Stimulated activated CD4-positive, alpha-beta T cell treated with anti-CD3 and anti-CD28 coated beads, Interleukin-12 subunit alpha, Interleukin-12 subunit beta, amount 100 ng/mL, for 4 hours (primary cell): Measurements from ENCODE around the gene RAC2.

Experiments
- DNase-seq: peaks from one replicate; pipeline ENCODE4 v3.0.0-alpha.2; 2020

RAC2 gene

DNA sequence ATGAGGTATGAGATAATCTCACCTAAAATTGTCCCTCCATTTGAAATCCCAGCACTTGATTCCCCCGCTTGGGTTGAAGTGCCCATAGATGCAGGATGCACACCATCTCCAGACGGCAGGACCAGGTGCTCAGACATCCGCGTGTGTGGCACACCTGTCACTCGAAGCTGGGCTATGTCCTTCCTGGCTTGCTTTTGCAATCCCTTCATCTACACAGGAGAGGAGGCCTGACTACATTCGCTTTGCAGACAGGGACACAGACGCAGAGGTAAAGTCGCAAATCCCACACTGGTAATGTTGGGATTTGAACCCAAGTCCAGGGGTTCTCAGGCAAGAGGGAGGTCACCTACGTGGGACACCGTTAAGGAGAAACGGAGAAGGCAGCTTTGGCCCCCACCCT lies 31.1 kb upstream of the RAC2 start:
- DNase-seq, result no peak

DNA sequence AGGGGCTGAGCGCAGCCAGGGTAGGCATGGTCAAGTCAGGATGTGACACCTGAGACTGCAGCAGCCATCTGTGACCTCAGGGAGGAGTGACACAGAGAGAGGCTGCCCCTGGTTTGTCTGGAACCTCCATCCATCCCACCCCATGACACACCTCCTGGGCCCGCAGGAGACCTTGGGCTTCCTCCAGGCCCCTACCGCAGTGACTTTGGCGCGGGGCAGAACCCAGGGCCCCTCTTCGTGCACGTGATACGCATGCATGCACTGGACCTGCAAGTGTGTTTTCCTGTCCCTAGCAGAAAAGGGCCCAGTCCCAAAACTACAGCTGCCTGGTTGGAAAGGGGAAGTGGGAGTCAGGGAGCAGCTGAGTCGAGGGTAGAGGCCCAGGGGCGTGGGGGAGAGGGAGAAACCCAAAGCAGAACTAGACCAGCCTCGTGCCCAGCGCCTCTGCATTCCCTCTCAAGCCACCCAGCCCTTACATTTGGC lies 30.4 kb upstream of the RAC2 start:
- DNase-seq, result no peak

DNA sequence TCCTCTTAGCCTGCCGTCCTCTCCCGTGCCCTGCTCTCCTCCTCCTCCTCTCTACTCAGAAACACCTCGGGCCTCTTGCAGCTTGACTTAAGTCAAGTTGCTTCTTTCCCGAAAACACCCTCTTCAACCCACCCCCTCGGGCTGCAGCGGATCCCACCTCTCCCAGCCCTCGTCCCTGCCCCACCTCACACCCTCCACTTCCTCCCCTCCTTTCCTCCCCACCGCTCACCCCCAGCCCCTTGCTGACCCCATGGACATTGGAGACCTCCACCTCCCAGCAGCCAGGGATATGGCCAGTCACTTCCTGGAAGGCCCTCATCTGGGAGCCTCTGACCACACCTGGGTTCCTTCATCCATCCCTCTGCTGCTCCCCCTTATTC lies 29.8 kb upstream of the RAC2 start:
- DNase-seq, result no peak

DNA sequence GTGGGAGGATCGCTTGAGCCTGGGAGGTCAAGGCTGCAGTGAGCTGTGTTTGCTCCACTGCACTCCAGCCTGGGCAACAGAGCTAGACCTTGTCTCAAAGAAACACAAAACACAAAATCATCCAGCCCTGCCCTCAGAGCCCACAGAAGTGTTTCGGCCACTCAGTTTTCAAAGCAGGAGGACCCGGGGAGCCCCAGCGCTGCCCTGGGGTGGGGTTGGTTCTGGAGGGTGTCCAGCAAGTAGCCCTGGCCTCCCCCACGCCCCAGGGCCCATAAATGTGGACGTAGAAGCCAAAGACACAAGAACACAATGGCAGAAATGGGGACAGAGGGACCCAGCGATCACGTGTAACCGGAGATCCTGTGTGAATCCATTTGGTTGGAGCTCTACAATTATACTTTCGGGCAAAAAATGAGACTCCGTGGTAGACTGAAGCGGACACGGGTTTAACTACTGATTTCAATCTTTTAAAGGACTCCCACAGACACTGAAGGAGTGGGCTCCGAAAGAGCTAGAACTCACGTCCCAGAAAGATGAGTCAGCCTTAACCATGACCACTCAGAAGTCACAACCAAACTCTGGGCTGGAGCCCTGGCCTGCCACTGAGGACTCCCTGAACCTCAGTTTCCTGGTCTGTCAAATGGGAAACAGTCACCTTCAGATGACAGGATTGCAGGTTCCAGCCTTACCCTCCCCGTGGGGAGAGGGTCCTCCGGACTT lies 29.2 kb upstream of the RAC2 start:
- DNase-seq, result no peak

DNA sequence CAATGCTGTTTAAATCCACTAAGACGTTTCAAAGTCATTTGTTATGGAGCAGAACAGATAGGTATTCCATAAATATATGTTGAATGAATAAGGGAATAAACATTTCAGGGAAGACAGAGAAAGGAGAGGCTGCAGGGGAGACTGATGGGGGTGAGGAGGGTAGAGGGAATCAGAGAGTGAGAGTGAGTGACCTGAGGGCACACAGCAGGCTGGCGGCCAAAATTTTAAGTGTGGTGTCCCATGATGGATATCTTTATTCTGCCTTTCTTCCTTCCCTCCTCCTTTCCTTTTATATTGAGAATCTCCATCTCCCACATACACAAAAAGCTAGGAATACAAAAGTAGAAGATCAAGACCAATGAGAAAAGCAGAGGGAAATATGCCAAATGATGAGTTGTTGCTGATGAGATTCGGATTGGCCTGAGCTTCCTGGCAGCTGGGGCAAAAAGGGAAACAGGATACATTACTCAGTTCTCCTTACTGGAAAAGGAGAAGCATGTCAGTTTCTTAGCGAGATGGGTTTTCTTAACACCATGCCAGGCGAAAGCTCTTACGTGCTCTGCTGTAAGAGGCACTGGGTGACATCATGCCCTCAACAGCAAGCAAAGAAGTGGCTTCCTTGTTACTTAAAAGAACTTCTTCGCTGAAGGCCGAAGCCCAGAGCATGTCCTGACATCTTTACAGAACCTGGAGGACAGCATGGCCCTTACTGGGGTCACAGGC lies 27.0 kb upstream of the RAC2 start:
- DNase-seq, result no peak

DNA sequence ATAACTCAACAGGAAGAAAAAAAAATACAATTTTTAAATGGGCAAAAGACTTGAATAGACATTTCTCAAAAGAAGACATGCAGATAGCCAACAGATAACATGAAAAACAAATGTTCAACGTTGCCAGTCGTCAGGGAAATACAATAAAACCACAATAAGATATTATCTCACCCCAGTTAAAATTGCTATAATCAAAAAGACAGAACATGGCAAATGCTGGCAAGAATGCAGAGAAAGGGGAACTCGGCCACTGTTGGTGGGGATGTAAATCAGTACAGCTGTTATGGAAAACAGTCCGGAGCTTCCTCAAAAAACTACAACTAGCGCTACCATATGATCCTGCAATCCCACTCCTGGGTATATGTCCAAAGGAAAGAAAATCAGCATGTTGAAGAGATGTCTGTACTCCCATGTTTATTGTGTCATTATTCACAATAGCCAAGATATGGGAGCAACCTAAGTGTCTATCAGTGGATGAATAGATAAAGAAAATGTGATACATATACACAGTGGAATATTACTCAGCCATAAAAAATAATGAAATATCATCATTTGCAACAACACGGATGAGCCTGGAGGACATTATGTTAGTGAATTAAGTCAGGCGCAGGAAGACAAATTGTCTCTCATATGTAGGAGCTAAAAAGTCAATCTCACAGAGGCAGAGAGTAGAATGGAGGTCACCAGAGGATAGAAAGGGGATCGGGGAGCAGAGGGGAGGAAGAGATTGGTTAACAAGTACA lies 26.0 kb upstream of the RAC2 start:
- no peak for DNase-seq

DNA sequence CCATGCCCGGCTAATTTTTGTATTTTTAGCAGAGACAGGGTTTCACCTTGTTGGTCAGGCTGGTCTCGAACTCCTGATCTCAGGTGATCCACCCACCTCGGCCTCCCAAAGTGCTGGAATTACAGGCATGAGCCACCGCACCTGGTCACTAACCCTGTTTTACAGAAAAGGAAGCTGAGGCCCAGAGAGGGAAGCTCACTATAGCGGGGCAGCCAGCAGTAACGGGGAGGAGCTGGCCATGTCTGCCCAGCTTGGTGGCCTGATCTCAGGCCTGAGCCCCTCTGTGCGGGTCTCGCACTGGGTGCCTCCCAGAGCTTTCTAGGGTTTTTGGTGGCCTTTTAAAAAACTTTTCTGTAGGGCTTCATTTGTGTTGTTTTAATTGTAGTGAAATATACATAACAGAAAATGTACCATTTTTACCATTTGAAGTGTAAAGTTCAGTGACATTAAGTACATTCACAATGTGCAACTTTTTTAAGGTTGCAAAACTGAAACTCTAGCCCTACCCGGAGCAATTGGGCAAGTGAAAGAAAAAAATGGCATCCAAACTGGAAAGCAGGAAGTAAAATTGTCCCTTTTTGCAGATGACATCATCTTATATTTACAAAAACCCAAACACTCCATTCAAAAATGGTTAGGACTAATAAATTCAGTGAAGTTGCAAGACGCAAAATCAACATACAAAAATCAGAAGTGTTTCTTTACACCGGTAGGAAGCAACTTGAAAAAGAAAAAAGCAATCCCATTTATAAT lies 23.8 kb upstream of the RAC2 start:
- no peak for DNase-seq

DNA sequence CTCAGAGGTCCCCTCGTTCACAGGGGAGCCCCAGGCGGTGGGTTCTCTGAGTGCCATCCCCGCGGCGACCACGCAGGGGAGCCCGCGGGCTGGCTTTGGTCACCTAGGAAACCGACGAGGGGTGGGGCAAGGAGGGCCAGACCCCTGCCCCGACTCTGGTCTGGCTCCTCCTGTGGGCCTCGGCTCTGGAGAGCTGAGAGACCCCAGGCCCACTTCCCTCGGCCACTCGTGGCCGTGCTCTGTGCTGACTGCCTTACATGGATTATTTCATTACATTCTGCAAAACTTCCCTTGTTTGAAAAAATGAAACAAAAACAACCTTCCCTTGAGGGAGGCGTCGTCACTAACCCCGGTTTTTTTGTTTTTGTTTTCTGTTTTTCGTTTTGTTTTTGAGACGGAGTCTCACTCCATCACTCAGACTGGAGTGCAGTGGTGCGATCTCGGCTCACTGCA lies 23.1 kb upstream of the RAC2 start:
- DNase-seq, result peak; percentile 66

DNA sequence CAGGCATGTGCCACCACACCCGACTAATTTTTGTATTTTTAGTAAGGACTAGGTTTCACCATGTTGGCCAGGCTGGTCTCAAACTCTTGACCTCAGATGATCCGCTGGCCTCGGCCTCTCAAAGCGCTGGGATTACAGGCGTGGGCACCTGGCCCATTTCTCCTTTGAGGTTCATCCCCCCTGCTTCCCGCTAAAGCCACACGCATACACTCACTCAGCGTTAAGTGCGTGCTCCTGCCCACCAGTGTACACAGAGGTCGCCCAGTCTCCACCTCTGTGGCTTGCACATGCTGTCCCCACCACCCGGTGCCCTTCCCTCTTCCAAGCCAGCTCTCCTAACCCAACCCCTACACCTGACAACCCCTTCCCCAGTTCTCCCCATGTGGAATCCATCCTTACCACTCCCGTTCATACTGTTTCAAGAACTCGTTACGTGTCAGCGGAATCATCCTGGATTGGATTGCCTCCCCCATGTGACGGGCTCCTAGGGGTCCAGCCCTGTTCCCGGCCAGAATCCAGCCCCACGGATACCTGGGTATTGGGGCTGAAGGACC lies 22.6 kb upstream of the RAC2 start:
- DNase-seq, result no peak

DNA sequence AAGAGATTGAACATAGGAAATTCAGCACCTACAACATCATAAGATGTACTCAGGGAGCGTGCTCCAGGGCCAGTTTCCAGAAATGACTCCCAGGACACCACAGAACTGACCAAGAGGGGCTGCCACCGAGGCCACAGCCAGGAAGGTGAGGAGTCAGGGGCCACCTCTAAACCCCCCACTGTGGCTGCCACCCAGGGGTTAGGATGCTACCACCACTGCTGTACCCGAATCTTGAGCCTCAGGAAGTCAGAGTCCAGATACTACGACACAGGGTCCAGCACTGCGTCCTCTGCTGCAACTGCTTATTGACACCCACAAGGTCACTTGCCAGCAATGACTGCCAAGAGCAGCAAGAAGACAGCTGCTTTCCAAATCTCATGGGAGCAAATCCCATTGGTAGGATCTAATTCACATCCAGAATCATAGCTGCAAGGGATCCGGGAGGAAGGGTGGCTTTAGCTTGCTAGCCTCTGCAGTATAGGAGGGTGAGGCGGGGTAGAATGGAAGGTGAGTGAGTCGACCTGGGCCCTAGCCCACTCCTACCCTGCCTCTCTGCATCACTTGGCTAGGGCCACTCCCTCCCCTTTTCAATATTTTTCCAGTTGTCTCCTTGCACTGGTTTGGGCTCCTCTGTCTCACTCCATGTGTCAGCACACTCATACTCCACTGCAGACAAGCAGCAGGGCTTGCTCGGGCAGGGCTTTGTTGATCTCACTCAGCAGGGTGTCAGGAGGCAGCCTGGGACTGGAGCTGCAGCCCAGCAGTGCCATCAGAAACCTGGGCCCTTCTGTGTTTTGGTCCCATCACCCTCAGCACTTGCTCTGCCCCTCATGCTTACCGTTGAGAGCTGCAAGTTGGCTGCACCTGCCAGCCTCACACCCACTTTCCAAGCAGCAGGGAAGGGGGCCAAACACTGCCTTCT lies 20.2 kb upstream of the RAC2 start:
- no peak for DNase-seq

DNA sequence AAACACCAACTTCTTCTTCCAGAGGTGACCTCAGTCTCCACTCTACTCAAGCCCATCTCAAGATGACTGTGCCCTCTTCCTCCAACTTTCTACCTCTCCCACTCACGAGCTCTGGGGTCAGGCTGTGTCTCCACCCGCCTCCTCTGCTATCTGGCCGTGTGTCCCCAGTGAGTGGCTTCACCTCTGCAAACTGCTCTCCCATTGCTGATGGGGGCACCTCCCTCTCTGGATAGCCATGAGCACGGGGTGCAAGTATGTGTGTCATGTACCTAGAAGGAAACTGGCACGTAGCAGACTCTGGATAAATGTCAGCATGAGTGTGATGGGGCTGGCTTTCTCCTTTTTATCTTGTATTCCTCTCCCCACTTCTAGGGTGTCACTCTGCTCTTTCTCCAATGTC lies 18.3 kb upstream of the RAC2 start:
- no peak for DNase-seq

DNA sequence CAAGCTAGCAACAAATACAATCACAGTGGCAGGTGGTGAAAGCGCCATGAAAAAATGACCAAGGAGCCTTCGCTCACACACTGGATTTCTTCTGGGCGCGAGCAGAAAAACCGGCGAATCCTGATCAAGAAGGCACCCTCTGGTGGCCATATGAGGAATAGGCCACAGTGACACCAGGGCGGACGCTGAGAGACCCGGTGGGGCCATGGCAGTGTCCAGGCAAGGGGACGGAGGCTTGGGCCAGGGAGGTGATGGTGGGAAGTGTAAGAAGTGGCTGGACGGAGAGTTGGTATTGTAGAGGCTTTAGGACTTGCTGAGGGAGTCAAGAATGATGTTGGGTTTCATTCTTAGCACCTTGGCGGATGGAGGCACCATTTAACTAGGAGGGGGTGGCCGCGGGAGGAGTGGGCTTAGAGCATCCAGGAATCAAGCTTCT lies 16.9 kb upstream of the RAC2 start:
- DNase-seq, result peak; percentile 53

DNA sequence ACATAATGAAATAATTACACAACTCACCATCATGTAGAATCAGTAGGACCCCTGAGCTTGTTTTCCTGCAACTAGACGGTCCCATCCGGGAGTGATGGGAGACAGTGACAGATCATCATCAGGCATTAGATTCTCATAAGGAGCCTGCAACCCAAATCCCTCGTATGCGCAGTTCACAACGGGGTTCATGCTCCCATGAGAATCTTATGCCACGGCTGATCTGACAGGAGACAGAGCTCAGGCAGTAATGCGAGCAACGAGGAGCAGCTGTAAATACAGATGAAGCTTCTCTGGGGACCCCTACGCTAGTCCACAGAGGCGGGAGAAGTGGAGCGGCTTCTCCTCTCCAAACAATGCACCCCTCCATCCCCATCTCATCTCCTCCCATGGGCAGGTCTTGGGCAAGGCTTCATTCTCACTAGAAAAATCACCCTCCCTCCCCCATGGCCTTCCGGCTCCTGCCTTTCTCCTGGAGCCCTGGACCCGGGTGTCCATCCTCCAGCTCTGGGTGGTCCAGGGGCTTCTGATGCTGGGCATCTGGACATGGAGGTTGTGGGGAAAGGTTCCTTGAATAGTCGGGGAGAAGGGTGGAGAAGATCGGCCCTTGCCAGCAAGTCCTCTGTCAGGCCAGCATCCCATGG lies 16.2 kb upstream of the RAC2 start:
- no peak for DNase-seq

DNA sequence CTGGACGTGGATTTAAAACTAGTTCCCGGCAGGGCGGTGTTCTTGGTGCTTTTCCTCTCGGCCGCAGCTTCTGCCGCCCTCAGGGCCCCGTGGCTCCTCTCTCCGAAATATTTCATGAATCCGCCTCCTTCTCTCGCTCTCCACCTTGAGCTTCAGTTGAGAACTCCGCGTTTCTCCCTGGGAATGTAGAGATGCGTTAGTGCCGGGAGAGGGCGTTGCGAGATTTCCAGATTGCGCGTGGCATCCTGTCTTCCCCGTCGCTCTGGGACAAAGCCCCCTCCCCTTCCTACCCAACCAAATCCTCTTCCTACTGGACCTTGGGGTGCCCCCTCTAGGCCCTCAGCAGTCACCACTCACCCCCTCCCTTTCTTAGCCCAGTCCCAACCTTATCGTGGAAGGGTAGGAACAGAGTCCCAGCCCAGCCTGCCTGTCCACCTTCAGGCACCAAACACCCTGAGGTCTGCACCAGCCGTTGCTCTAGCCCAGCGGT lies 15.5 kb upstream of the RAC2 start:
- DNase-seq, result no peak

DNA sequence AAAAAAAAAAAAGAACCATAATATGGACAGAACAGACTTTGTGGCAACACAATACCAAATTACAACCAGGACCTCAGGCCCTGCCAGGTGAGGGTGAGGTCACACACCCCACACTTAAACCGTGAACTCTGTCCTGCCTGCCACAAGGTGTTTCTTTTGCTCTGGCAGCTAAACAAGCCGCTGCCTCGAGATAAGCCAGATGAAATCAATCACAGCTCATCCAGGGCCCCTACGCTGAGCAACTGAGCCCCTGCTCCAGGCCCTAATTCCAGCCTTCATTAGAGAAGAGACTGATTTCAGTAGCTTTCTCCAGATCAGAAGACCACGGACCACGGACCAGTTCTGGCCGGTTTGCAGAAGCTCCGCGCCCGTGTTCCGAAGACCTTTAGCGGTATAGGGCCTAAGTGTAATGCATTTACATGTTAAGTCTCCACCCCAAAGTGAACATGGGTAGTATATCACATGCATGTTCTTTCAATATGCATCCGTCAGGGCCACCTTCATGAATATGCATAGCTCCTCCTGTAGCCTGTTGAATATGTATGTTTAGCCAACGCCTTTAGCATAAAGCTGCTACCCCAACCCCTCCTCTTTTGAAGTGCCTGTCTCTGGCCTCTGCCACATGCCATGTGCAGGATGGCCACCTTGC lies 14.8 kb upstream of the RAC2 start:
- DNase-seq, result no peak

DNA sequence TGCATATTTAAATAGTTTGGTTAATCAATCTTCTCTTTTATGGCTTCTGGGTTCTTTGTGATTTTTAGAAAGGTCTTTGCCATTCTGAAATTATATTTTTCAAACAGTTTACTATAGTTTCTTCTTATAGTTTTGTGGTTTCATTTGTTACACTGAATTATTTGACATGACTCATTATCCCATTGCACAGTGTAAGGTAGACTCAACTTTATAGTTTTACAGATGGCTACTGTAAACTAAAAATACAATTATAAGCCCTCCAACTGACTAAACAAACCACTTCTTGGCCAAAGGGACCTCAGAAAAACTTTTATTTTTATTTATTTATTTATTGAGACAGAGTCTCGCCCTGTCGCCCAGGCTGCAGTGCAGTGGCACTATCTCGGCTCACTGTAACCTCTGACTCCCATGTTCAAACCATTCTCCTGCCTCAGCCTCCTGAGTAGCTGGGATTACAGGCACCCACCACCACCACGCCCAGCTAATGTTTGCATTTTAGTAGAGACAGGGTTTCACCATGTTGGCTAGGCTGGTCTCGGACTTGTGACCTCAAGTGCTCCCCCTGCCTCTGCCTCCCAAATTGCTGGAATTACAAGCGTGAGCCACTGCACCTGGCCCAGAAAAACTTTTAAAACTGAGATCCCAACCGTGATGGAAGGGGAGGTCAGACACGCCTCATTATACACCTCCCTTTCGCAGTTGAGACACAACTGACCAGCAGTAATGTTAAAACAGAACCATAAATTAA lies 14.1 kb upstream of the RAC2 start:
- DNase-seq, result no peak

DNA sequence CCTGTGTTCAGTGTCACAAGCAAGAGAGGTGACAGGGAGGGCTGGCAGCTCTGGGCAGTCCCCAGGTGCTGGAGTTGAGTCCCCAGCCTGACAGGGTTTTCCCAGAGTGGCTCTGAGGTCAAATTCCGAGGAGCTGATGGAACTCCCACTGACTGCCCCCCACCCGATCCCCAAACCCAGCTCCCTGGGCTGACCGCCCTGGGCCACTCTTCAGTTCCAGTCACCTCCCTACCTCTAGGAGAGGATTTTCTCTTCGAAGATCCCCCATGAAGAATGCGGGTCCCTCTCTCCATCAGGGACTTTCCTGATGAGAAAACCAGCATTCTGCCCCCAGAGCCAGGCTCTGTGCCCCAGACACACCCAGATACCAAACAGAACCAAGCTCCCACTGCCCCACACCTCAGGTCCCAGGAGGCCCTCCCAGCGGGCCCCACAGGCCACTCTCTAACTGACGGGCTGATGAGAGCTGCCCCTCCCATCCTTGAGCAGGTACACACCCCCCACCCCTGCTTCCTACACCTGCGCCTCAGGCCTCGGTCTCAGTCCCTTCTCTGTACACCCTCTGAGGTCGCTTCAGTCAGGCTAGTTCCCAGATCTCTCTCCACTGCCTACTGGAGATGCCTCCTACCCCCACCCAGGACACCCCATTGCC lies 12.1 kb upstream of the RAC2 start:
- DNase-seq, result no peak

DNA sequence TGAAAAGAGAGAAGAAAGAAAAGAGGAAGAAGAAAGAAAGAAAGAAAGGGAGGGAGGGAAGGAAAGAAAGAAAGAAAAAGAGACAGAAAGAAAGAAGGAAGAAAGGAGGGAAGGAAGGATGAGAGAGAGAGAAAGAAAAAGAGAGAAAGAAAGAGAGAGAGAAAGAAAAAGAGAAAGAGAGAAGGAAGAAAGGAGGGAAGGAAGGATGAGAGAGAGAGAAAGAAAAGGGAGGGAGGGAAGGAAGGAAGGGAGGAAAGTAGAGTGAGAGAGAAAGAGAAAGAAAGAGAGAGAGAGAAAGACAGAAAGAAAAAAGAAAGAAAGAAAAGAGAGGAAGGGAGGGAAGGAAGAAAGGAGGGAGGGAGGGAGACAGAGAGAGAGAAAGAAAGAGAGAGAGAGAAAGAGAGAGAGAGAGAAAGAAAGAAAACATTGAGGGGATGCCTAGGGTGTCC lies 11.5 kb upstream of the RAC2 start:
- DNase-seq, result no peak

DNA sequence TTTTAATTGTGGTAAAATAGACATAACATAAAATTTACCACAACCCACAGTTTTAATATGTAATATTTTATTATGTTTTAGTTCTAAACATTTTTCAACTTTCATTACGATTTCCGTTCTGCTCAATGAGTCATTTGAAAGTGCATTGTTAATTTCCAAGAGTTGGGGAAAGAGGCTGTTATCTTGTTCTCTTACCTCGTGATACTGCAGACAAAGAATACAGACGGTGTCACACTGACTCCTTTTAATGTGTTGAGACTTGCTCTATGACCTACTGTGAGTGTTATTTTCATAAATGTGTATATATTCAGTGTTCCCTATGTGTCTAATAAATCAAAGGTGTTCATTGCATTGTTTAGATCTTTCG lies 10.8 kb upstream of the RAC2 start:
- no peak for DNase-seq
